Hepatocyte (in vitro differentiated cells): Measurements from ENCODE around the gene ETV6.

Source experiments
- EZH2 ChIP-seq: fragments of 200-600 bp; sonication (generic); IDR thresholded peaks from 2 replicates; pipeline ENCODE4 v1.6.1; 2016; ENCODE audit warnings: antibody characterized with exemption, mild to moderate bottlenecking, borderline replicate concordance
- EZH2phosphoT487 ChIP-seq: fragments of 200-600 bp; sonication (generic); IDR thresholded peaks from one replicate; pipeline ENCODE4 v1.6.1; 2018; ENCODE audit warnings: antibody characterized with exemption, mild to moderate bottlenecking, low read depth, moderate library complexity; ENCODE audit not compliant: unreplicated experiment, severe bottlenecking
- TF ChIP-seq, protein P1 (sequence below): fragments of 200-600 bp; sonication (generic); IDR thresholded peaks from 2 replicates; pipeline ENCODE4 v1.5.1; 2016; ENCODE audit warnings: antibody characterized with exemption, mild to moderate bottlenecking; ENCODE audit not compliant: poor library complexity

DNA sequence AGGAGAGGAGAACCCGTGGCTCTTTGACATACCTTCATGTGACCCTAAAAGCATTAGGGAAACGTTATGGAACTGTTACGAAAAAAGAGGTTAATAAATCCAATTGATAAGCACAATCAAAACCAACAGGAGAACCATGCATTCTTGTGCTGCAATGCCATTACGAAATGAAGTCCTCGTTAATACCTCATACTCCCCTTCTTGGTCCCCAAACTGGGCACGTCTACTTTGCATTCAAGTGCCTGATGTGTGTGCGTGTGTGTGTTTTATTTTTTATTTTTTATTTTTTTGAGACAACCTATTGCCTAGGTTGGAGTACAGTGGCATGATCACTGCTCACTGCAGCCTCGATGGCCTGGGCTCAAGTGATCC, 150.0 kb downstream of the ETV6 start:
- TF ChIP-seq, protein P1, sequence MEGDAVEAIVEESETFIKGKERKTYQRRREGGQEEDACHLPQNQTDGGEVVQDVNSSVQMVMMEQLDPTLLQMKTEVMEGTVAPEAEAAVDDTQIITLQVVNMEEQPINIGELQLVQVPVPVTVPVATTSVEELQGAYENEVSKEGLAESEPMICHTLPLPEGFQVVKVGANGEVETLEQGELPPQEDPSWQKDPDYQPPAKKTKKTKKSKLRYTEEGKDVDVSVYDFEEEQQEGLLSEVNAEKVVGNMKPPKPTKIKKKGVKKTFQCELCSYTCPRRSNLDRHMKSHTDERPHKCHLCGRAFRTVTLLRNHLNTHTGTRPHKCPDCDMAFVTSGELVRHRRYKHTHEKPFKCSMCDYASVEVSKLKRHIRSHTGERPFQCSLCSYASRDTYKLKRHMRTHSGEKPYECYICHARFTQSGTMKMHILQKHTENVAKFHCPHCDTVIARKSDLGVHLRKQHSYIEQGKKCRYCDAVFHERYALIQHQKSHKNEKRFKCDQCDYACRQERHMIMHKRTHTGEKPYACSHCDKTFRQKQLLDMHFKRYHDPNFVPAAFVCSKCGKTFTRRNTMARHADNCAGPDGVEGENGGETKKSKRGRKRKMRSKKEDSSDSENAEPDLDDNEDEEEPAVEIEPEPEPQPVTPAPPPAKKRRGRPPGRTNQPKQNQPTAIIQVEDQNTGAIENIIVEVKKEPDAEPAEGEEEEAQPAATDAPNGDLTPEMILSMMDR = no peak
- TF ChIP-seq EZH2phosphoT487 (no peak), EZH2 (no peak)
